SK-N-SH treated with all-trans-retinoic acid at 6 μM for 48 hours (cell line): Measurements from ENCODE around the gene POLG.

Experiments
- ATAC-seq: fragments of 200-7000 bp; cut with Tn5 transposase; 3 replicates; pipeline ENCODE4 v1.9.1; 2020; ENCODE audit warnings: mild to moderate bottlenecking, moderate library complexity
- ARNTL ChIP-seq: fragments of 450-650 bp; formaldehyde crosslinking; IDR thresholded peaks from 2 replicates; pipeline ENCODE4 v1.5.0; 2020; ENCODE audit warnings: low read depth, mild to moderate bottlenecking, moderate library complexity, borderline replicate concordance
- BACH2 ChIP-seq: fragments of 250-450 bp; sonication (Bioruptor Pico); IDR thresholded peaks from 2 replicates; pipeline ENCODE4 v1.9.0; 2021; ENCODE audit warnings: mild to moderate bottlenecking, borderline replicate concordance
- CSDC2 ChIP-seq: fragments of 250-450 bp; sonication (Bioruptor Pico); IDR thresholded peaks from 2 replicates; pipeline ENCODE4 v1.5.0; 2020; ENCODE audit warnings: mild to moderate bottlenecking, moderate library complexity
- CSRNP3 ChIP-seq: fragments of 250-450 bp; sonication (Bioruptor Pico); IDR thresholded peaks from 2 replicates; pipeline ENCODE4 v1.5.1; 2021; ENCODE audit warnings: mild to moderate bottlenecking, moderate library complexity
- ESRRG ChIP-seq: fragments of 250-450 bp; sonication (Bioruptor Pico); IDR thresholded peaks from 2 replicates; pipeline ENCODE4 v1.6.1; 2021; ENCODE audit warnings: mild to moderate bottlenecking
- GLIS3 ChIP-seq: fragments of 250-450 bp; sonication (Bioruptor Pico); IDR thresholded peaks from 2 replicates; pipeline ENCODE4 v1.5.0; 2020; ENCODE audit warnings: mild to moderate bottlenecking, moderate library complexity
- ISL1 ChIP-seq: fragments of 250-450 bp; sonication (Bioruptor Pico); IDR thresholded peaks from 2 replicates; pipeline ENCODE4 v2.1.2; 2022; ENCODE audit warnings: mild to moderate bottlenecking, moderate library complexity
- OSR1 ChIP-seq: fragments of 250-450 bp; sonication (Bioruptor Pico); IDR thresholded peaks from 2 replicates; pipeline ENCODE4 v1.8.0; 2022; ENCODE audit warnings: moderate library complexity, mild to moderate bottlenecking, inconsistent platforms
- PPARA ChIP-seq: fragments of 250-450 bp; sonication (Bioruptor Pico); IDR thresholded peaks from 2 replicates; pipeline ENCODE4 v1.5.0; 2020; ENCODE audit warnings: mild to moderate bottlenecking, borderline replicate concordance
- RARB ChIP-seq: fragments of 250-450 bp; sonication (Bioruptor Pico); IDR thresholded peaks from 2 replicates; pipeline ENCODE4 v1.8.0; 2021; ENCODE audit warnings: mild to moderate bottlenecking, moderate library complexity
- SNAI2 ChIP-seq: fragments of 250-450 bp; sonication (Bioruptor Pico); IDR thresholded peaks from 2 replicates; pipeline ENCODE4 v1.5.0; 2020; ENCODE audit warnings: mild to moderate bottlenecking, moderate library complexity
- TCF4 ChIP-seq: fragments of 250-450 bp; sonication (Bioruptor Pico); IDR thresholded peaks from 2 replicates; pipeline ENCODE4 v1.8.0; 2021; ENCODE audit warnings: mild to moderate bottlenecking, moderate library complexity, borderline replicate concordance
- TOX ChIP-seq: fragments of 250-450 bp; sonication (Bioruptor Pico); IDR thresholded peaks from 2 replicates; pipeline ENCODE4 v1.8.0; 2021; ENCODE audit warnings: mild to moderate bottlenecking, moderate library complexity, borderline replicate concordance
- ZC3H10 ChIP-seq: fragments of 250-450 bp; sonication (Bioruptor Pico); IDR thresholded peaks from 2 replicates; pipeline ENCODE4 v1.5.1; 2021; ENCODE audit warnings: mild to moderate bottlenecking, moderate library complexity
- ZFP3 ChIP-seq: fragments of 250-450 bp; sonication (Bioruptor Pico); IDR thresholded peaks from 2 replicates; pipeline ENCODE4 v1.5.0; 2020; ENCODE audit warnings: mild to moderate bottlenecking, moderate library complexity
- ZFP30 ChIP-seq: fragments of 450-650 bp; formaldehyde crosslinking; IDR thresholded peaks from 2 replicates; pipeline ENCODE4 v1.5.0; 2022; ENCODE audit warnings: mild to moderate bottlenecking, moderate library complexity
- ZNF565 ChIP-seq: fragments of 450-650 bp; formaldehyde crosslinking; conservative IDR thresholded peaks from 2 replicates; pipeline ENCODE4 v1.5.0; 2020; ENCODE audit warnings: low read depth, mild to moderate bottlenecking, moderate library complexity
- ZNF70 ChIP-seq: fragments of 450-650 bp; formaldehyde crosslinking; IDR thresholded peaks from 2 replicates; pipeline ENCODE4 v1.5.0; 2020; ENCODE audit warnings: mild to moderate bottlenecking, moderate library complexity
- ZNF8 ChIP-seq: fragments of 450-650 bp; formaldehyde crosslinking; IDR thresholded peaks from 2 replicates; pipeline ENCODE4 v1.5.0; 2020; ENCODE audit warnings: mild to moderate bottlenecking, moderate library complexity
- TF ChIP-seq, protein P1 (sequence below): fragments of 250-450 bp; sonication (Bioruptor Pico); IDR thresholded peaks from 2 replicates; pipeline ENCODE4 v1.5.0; 2020; ENCODE audit warnings: mild to moderate bottlenecking, moderate library complexity
- TF ChIP-seq, protein P2 (sequence below): fragments of 250-450 bp; sonication (Bioruptor Pico); IDR thresholded peaks from 2 replicates; pipeline ENCODE4 v1.5.1; 2020; ENCODE audit warnings: low read depth, mild to moderate bottlenecking, moderate library complexity
- TF ChIP-seq, protein P3 (sequence below): fragments of 250-450 bp; sonication (Bioruptor Pico); IDR thresholded peaks from 2 replicates; pipeline ENCODE4 v1.8.0; 2021; ENCODE audit warnings: low read depth, mild to moderate bottlenecking, moderate library complexity, borderline replicate concordance

POLG gene

GRCh38 chr15:89319678-89320077 is 14.9 kb downstream of the POLG start:
- no peak for ATAC-seq
- no peak for TF ChIP-seq CSRNP3 (CRISPR knock-in tag)
- TF ChIP-seq ZFP3: no peak
- no peak for TF ChIP-seq SNAI2 (CRISPR knock-in tag)
- TF ChIP-seq RARB (CRISPR knock-in tag): no peak
- TF ChIP-seq ZFP30: no peak
- TF ChIP-seq, protein P1, sequence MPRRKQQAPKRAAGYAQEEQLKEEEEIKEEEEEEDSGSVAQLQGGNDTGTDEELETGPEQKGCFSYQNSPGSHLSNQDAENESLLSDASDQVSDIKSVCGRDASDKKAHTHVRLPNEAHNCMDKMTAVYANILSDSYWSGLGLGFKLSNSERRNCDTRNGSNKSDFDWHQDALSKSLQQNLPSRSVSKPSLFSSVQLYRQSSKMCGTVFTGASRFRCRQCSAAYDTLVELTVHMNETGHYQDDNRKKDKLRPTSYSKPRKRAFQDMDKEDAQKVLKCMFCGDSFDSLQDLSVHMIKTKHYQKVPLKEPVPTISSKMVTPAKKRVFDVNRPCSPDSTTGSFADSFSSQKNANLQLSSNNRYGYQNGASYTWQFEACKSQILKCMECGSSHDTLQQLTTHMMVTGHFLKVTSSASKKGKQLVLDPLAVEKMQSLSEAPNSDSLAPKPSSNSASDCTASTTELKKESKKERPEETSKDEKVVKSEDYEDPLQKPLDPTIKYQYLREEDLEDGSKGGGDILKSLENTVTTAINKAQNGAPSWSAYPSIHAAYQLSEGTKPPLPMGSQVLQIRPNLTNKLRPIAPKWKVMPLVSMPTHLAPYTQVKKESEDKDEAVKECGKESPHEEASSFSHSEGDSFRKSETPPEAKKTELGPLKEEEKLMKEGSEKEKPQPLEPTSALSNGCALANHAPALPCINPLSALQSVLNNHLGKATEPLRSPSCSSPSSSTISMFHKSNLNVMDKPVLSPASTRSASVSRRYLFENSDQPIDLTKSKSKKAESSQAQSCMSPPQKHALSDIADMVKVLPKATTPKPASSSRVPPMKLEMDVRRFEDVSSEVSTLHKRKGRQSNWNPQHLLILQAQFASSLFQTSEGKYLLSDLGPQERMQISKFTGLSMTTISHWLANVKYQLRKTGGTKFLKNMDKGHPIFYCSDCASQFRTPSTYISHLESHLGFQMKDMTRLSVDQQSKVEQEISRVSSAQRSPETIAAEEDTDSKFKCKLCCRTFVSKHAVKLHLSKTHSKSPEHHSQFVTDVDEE (CRISPR knock-in tag): no peak
- TF ChIP-seq ZC3H10 (CRISPR knock-in tag): no peak
- TF ChIP-seq BACH2 (CRISPR knock-in tag): no peak
- TF ChIP-seq ZNF70 (CRISPR knock-in tag): no peak
- no peak for TF ChIP-seq ZNF565 (CRISPR knock-in tag)
- TF ChIP-seq TCF4: no peak
- no peak for TF ChIP-seq GLIS3 (CRISPR knock-in tag)
- no peak for TF ChIP-seq CSDC2 (CRISPR knock-in tag)
- TF ChIP-seq ZNF8 (CRISPR knock-in tag): no peak
- TF ChIP-seq, protein P2, sequence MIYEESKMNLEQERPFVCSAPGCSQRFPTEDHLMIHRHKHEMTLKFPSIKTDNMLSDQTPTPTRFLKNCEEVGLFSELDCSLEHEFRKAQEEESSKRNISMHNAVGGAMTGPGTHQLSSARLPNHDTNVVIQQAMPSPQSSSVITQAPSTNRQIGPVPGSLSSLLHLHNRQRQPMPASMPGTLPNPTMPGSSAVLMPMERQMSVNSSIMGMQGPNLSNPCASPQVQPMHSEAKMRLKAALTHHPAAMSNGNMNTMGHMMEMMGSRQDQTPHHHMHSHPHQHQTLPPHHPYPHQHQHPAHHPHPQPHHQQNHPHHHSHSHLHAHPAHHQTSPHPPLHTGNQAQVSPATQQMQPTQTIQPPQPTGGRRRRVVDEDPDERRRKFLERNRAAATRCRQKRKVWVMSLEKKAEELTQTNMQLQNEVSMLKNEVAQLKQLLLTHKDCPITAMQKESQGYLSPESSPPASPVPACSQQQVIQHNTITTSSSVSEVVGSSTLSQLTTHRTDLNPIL (CRISPR knock-in tag): no peak
- no peak for TF ChIP-seq ARNTL (CRISPR knock-in tag)
- TF ChIP-seq ESRRG: no peak
- no peak for TF ChIP-seq ISL1 (CRISPR knock-in tag)

DNA sequence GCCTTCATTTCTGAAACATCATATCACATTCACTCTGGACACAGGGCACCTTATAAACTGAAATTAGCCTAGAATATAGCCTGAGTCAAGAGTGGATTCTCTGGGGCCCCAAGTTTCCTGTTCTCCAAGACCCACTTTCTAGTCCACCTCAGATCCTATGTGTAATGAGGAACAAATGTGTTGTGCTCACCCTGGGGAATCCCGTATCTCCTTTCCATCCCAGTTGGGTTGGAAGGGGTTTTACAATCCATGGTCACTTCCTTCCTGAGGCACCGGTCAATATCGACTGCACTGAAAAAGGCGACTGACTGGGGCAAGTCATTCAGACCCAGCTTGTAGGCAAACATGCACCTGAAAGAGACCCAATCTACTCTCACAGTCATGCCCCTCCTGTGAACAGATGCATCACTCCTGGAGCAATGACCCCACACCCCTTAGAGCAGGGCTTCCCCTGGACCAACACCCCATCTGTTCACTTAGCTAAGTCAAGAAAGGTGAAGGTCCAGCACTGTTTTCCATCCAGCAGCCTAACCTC is 17.4 kb downstream of the POLG start:
- TF ChIP-seq TCF4 (no peak), PPARA (CRISPR knock-in tag) (no peak), GLIS3 (CRISPR knock-in tag) (no peak), CSDC2 (CRISPR knock-in tag) (no peak), ZNF565 (CRISPR knock-in tag) (no peak), ARNTL (CRISPR knock-in tag) (no peak), OSR1 (CRISPR knock-in tag) (no peak), TOX (CRISPR knock-in tag) (no peak), ZC3H10 (CRISPR knock-in tag) (no peak), RARB (CRISPR knock-in tag) (no peak), SNAI2 (CRISPR knock-in tag) (no peak), ISL1 (CRISPR knock-in tag) (no peak), ESRRG (no peak)
- TF ChIP-seq, protein P3, sequence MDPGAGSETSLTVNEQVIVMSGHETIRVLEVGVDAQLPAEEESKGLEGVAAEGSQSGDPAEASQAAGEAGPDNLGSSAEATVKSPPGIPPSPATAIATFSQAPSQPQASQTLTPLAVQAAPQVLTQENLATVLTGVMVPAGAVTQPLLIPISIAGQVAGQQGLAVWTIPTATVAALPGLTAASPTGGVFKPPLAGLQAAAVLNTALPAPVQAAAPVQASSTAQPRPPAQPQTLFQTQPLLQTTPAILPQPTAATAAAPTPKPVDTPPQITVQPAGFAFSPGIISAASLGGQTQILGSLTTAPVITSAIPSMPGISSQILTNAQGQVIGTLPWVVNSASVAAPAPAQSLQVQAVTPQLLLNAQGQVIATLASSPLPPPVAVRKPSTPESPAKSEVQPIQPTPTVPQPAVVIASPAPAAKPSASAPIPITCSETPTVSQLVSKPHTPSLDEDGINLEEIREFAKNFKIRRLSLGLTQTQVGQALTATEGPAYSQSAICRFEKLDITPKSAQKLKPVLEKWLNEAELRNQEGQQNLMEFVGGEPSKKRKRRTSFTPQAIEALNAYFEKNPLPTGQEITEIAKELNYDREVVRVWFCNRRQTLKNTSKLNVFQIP: no peak
- TF ChIP-seq, protein P2 (CRISPR knock-in tag): no peak
- TF ChIP-seq, protein P1 (CRISPR knock-in tag): no peak
- no peak for ATAC-seq
